Measurements from ENCODE around the gene ARF3. TPM values are rescaled to one million over a fixed set of nuclear protein-coding genes. Genes with fewer than 3 reads are reported as not detected.

Gene ARF3
- total and polyA plus RNA-seq, 12 donors = 30.3 to 90.8 (median 53.8) TPM

DNA sequence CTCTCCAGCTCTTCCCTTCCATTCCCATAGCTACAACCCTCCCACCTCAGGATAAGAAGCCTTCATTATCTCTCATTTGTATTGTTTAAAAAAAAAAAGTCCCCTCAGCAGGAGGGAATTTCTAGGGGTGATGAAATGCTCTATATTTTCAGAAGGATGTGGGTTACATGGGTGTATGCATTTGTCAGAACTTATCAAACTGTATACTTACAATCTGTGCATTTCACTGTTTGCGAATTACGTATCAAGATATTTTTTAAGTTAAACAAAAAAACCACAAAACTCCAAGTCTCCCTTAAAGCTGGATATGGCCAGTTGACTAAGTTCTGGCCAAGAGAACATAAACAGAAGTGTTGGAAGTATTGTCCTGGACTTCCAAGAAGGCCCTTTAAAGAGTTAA is 30.0 kb downstream of the ARF3 start:
- intact Hi-C loops (cut with DNase I) = loop anchor here in 1 of 10 donors (10.0 kb wide), 1 partner anchor 58 kb away; no protein-coding TSS in a partner anchor
- WGBS, 2 donors = 93 to 98% methylated on average over 2 of the region's 2 CpGs
- ATAC-seq (no peak), DNase-seq (no peak)
- Histone ChIP-seq H3K36me3 (peaks cover 0 to 53% (median 5%) of the 10 kb centered on the region in 9 donors), H3K9me3 (no peaks in the 10 kb centered on the region), H3K4me3 (no peak overlapping the region), H3K27me3 (no peaks in the 10 kb centered on the region), H3K27ac (no peak overlapping the region), H3K4me1 (peaks cover 0 to 17% (median 5%) of the 10 kb centered on the region in 9 donors)
- TF ChIP-seq, protein P1, sequence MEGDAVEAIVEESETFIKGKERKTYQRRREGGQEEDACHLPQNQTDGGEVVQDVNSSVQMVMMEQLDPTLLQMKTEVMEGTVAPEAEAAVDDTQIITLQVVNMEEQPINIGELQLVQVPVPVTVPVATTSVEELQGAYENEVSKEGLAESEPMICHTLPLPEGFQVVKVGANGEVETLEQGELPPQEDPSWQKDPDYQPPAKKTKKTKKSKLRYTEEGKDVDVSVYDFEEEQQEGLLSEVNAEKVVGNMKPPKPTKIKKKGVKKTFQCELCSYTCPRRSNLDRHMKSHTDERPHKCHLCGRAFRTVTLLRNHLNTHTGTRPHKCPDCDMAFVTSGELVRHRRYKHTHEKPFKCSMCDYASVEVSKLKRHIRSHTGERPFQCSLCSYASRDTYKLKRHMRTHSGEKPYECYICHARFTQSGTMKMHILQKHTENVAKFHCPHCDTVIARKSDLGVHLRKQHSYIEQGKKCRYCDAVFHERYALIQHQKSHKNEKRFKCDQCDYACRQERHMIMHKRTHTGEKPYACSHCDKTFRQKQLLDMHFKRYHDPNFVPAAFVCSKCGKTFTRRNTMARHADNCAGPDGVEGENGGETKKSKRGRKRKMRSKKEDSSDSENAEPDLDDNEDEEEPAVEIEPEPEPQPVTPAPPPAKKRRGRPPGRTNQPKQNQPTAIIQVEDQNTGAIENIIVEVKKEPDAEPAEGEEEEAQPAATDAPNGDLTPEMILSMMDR (IDR thresholded peaks at IDR 0.05) = no peak

- TF ChIP-seq, protein P1 (IDR thresholded peaks at IDR 0.05) = peak in 1 of 9 donors; percentile 5
- intact Hi-C loops (cut with DNase I) = loop anchor here in 1 of 10 donors (10.0 kb wide), 1 partner anchor 59 kb away; no protein-coding TSS in a partner anchor
- Histone ChIP-seq H3K9me3 (no peaks in the 10 kb centered on the region), H3K4me3 (peak within 1 kb of the TSS; percentile 57 to 90 (median 85)), H3K4me1 (peaks cover 0 to 17% (median 5%) of the 10 kb centered on the region in 9 donors), H3K36me3 (peaks cover 0 to 44% (median 2%) of the 10 kb centered on the region in 9 donors), H3K27me3 (no peaks in the 10 kb centered on the region), H3K27ac (peak within 1 kb of the TSS in 5 of 10 donors; percentile 26 to 89 (median 52))
- ATAC-seq (peak; percentile 85 to 94 (median 93)), DNase-seq (peak; percentile 53 to 67)
- WGBS, 2 donors = 4 to 6% methylated on average over 38 of the region's 38 CpGs
These were observed 31.8 kb downstream of the ARF3 start, which contains the start of gene FKBP11 for GRCh38 chr12:48925304-48926011. FKBP11 (minus strand) TSS chr12:48925492; CDS start chr12:48925428, 64 bp downstream.

DNA sequence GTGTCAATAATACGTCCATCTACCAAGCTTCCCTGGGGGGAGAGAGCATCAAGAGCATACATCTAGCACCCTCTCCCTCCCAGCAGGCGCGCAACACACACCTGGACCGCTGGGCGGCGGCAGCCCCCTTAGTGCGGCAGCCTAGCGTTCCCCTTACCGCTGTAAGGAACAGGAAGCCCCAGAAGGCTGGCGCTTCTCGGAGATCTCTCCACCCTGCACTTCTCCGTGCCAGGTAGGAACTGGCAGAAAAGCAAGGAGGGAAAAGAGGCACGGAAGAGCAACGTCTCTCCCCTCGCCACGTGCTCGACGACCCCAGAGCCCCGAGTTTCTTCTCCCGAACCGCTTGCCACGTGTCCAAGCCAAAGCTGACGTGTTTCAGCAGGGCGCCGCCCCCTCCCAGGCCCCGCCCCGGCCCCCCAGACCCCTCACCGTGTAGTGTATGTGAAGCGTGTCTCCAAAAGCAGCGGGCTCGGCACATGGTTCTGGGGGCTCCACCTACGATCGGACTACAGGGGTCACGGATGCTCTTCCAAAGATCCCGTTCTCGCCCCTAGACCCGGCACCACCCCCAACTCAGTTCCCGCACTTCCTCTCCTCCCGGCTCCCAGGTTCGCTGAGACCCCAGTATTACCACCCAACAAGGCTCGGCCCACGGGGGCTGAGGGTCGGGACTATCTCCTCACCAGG is 32.5 kb downstream of the ARF3 start:
- Histone ChIP-seq H3K9me3 (no peaks in the 10 kb centered on the region), H3K27me3 (no peaks in the 10 kb centered on the region), H3K36me3 (peaks cover 0 to 37% (median 0%) of the 10 kb centered on the region in 9 donors), H3K4me1 (peaks cover 0 to 17% (median 5%) of the 10 kb centered on the region in 9 donors), H3K4me3 (peak overlapping the region; percentile 57 to 90 (median 85)), H3K27ac (peak overlapping the region in 4 of 10 donors; percentile 37 to 89 (median 56))
- intact Hi-C loops (cut with DNase I) = loop anchor here in 2 of 10 donors (5.0 to 10.0 kb wide), 2 partner anchors 60 to 63 kb away; no protein-coding TSS in a partner anchor
- WGBS, 2 donors = 2% methylated on average over 42 to 43 of the region's 43 CpGs
- peak; percentile 29 to 48 for DNase-seq
- TF ChIP-seq, protein P1 (IDR thresholded peaks at IDR 0.05) = peak; percentile 11 to 63 (median 49)
- ATAC-seq = peak; percentile 62 to 86 (median 76)

DNA sequence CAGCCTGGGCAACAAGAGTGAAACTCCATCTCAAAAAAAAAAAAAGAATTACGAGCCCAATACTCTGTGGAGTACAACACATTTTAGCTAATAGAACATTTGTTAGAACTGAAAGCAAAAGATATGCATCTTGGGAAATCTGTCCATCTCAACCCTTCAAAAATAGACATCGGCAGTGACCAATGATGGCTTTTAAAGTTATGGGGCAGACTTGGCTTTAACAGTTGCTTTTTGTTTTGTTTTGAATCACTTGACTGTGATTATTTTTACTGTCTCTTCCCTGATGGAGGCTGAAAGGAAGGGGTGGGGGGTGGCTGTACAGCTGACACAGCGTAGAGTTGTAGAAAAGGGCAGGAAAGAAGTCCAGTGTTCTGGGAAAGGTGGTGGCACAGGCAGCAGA is 34.2 kb downstream of the ARF3 start:
- peaks cover 0 to 24% (median 0%) of the 10 kb centered on the region in 9 donors for H3K36me3 ChIP-seq
- H3K27me3 ChIP-seq = no peaks in the 10 kb centered on the region
- H3K4me3 ChIP-seq = no peak overlapping the region
- H3K27ac ChIP-seq = no peak overlapping the region
- DNase-seq (no peak), ATAC-seq (no peak)
- TF ChIP-seq, protein P1 (IDR thresholded peaks at IDR 0.05) = no peak
- 88 to 95% methylated on average over 3 of the region's 3 CpGs for WGBS, 2 donors
- no peaks in the 10 kb centered on the region for H3K9me3 ChIP-seq
- intact Hi-C loops (cut with DNase I) = loop anchor here in 2 of 10 donors (5.0 to 10.0 kb wide), 2 partner anchors 62 to 64 kb away; no protein-coding TSS in a partner anchor
- peaks cover 0 to 19% (median 5%) of the 10 kb centered on the region in 9 donors for H3K4me1 ChIP-seq

Measured in heart right ventricle (tissue), 16 donors.